Motor neuron (in vitro differentiated cells): ENCODE results near the gene HERPUD2. TPM values are rescaled to one million over a fixed set of nuclear protein-coding genes. Genes with fewer than 3 reads are reported as not detected.
"Not testable (repeated sequence)": the region's sequence is repeated elsewhere in the genome, so short reads cannot be mapped to it uniquely, and the experiment has no call there.

ENCODE experiments used
- ATAC-seq, 8 experiments: fragments of 200-7000 bp; cut with Tn5 transposase; replicated peaks in 6 of 8; 2 replicates each; pipeline ENCODE4 v1.8.0; 2021; ENCODE audit warnings: mild to moderate bottlenecking in 8 of 8, moderate library complexity in 8 of 8
- H3K27ac ChIP-seq, 2 donors: fragments of 250-450 bp; sonication (Bioruptor Pico); 2 replicates each; pipeline ENCODE4 v1.9.0; 2021; ENCODE audit warnings: antibody characterized with exemption in 2 of 2, mild to moderate bottlenecking in 2 of 2, moderate library complexity in 1 of 2
- H3K4me1 ChIP-seq, 2 donors: fragments of 250-450 bp; sonication (Bioruptor Pico); replicated peaks in 1 of 2; 2 replicates each; pipeline ENCODE4 v1.6.1; 2021; ENCODE audit warnings: antibody characterized with exemption in 2 of 2, mild to moderate bottlenecking in 2 of 2, moderate library complexity in 1 of 2
- H3K4me3 ChIP-seq, 5 donors: fragments of 250-450 bp; sonication (Bioruptor Pico); 2 replicates each; pipeline ENCODE4 v1.9.0; 2021; ENCODE audit warnings: antibody characterized with exemption in 5 of 5, mild to moderate bottlenecking in 5 of 5, moderate library complexity in 4 of 5
- WGBS, 10 experiments: fragments of 450-650 bp; shearing (Covaris generic); methylation state at CpG; one replicate each; pipeline ENCODE4 v1.0.0; 2022; 5-methylcytosine and 5-hydroxymethylcytosine counted together
- in situ Hi-C, 9 experiments: fragments of 400-800 bp; cut with MboI; loops; one replicate each; pipeline ENCODE4 v1.15.0; 2021; ENCODE audit warnings: low sequenced_read_pairs in 9 of 9, low pct_unique_long_range_greater_than_20kb in 2 of 9; ENCODE audit not compliant: unreplicated experiment in 9 of 9
- total RNA-seq, 8 experiments: library from RNA; unstranded; fragments of 300-600 nt; gene quantifications; 2 replicates each; pipeline versions ENCODE4 v1.2.3 to v1.2.4, GENCODE V29; 2022

HERPUD2 gene
- total RNA-seq, 8 experiments from 2014 or later: 13.4 to 25.6 (median 15.4) TPM

DNA sequence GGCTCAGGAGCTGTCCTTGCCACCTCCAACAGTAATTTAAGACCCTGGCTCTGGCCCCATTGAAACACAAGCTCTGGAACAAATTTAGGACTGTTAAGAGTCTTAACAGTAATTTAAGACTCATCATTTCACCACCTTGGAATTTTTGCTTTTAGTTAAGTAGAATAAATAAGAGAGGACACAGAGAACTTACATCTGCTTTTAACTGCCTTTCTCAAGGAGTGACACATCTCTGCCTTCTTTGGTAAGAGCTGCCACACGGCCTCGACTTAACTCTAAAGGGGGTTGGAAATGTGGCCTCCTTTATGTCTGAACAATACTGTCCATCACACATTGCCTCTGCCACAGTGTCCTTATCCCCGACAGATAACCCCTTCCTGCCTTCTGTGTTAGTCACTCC is 77.9 kb downstream of the HERPUD2 start:
- Histone ChIP-seq H3K27ac (no peak overlapping the region), H3K4me3 (no peak overlapping the region), H3K4me1 (no peaks in the 10 kb centered on the region)
- ATAC-seq: no peak
- in situ Hi-C loops: no loop called here
- 33 to 100% (median 51%) methylated on average over 1 to 3 of the region's 3 CpGs; no CpG with 5 or more reads in 4 of the 10 experiments for WGBS, 10 experiments

DNA sequence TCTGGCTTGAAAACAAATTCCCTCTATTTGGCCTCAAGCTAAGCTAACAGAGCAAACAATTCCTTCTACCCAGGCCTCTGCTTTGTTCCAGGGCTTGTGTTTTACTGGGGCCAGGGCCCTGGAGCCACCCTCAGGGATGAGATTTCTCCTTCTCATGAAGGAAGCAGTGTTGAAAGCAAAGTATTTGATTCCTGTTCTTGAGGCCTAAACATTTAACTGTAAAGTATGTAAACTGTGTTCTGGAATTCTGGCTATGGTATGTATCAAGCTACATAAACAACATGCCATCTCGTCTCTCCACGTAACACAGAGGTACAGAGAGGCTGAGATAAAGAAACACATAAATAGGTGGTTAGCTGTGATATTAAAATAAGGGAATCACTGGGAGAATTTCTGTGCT is 81.8 kb downstream of the HERPUD2 start:
- ATAC-seq: no peak
- no peak overlapping the region for H3K4me3 ChIP-seq
- WGBS, 10 experiments: 60 to 100% (median 90%) methylated on average over 1 to 2 of the region's 2 CpGs; no CpG with 5 or more reads in 5 of the 10 experiments
- no peaks in the 10 kb centered on the region for H3K4me1 ChIP-seq
- in situ Hi-C loops: no loop called here
- H3K27ac ChIP-seq: no peak overlapping the region

DNA sequence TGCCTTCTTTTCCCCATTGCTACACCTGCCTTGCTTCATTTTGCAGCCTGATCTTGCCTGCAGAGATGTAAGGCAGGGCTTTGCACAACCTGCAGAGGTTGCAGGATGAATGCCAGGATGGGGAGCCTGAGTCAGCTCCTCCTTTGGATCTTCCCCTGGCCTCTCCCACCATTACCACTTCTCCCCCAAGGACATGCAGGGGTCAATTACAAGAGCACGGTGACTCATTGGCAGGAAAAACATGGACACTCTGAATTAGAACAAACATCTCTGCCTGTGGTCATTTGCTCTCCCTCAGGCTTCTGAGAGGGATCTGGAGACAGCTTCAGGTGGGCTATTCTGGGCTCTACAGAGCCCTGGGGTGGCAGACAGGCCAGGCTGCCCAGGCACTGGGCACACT is 89.2 kb downstream of the HERPUD2 start:
- ATAC-seq: peak in 3 of 8 experiments; percentile 13 to 85 (median 66)
- WGBS, 10 experiments: 0 to 71% methylated on average over 1 of the region's 1 CpG; no CpG with 5 or more reads in 8 of the 10 experiments
- in situ Hi-C loops: no loop called here

DNA sequence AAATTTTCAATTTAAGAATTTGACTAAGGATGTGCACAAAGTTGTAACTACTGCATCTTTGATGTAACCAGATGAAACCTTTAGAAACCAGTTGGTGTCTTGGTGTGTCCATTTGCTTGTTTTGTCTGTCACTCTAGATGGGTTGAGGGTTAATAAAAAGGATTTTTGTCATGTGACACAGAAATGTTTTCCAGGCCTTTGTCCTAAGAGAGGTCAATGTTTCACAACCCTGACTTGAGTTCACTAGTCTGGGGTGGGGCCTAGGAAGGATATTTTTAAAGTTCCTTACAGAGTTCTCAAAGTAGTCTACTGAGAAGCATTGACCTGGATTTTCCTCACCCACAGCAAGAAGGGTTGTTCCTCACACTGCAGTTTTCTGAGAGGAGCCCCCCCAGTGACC is 90.3 kb downstream of the HERPUD2 start:
- H3K4me1 ChIP-seq: no peaks in the 10 kb centered on the region
- no peak overlapping the region for H3K4me3 ChIP-seq
- in situ Hi-C loops: no loop called here
- no peak overlapping the region for H3K27ac ChIP-seq
- no peak for ATAC-seq

More for the DNA sequence above, 89.2 kb downstream of the HERPUD2 start:
- no peaks in the 10 kb centered on the region for H3K4me1 ChIP-seq
- no peak overlapping the region for H3K27ac ChIP-seq
- H3K4me3 ChIP-seq: no peak overlapping the region

DNA sequence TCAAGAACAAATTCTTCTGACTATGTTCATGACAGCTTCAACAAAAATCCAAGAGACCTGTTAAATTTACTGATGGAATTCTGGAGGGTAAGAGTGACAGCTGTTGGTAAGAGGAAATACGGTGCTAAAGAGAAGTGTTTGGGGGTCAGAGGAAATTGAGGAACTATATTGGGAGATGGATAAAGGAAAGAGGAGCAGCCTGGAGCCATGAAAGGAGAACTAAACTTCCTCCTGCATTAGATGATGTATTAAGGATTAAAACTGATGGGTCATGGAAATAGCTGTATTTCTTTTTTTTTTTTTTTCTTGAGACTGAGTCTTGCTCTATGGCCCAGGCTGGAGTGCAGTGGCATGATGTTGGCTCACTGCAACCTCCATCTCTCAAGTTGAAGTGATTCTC is 95.3 kb downstream of the HERPUD2 start:
- no peaks in the 10 kb centered on the region for H3K4me1 ChIP-seq
- no peak overlapping the region for H3K27ac ChIP-seq
- WGBS, 10 experiments: 71 to 100% (median 88%) methylated on average over 1 of the region's 1 CpG; no CpG with 5 or more reads in 5 of the 10 experiments
- ATAC-seq: no peak
- no peak overlapping the region for H3K4me3 ChIP-seq
- in situ Hi-C loops: no loop called here

DNA sequence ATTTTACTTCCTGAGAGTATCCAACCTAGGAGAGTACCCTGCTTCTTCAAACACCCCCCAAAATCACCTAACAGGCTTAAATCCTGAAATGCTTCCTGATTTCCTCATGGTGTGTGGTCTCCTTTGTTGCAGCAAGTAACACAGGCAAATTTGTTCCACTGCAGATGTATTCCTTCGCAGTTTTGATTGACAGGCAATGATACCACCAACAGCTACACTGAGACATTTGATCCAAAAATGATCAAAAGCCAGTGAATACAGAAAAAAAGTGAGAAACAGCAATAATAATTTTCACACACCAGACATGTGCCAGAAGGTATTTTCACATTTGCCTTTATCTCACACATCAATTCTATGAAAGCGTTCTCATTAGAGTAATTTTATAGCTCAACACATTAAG is 95.9 kb downstream of the HERPUD2 start:
- no peak overlapping the region for H3K27ac ChIP-seq
- no peak overlapping the region for H3K4me3 ChIP-seq
- ATAC-seq: no peak
- no peaks in the 10 kb centered on the region for H3K4me1 ChIP-seq
- in situ Hi-C loops: no loop called here
- WGBS, 10 experiments: 50 to 100% (median 72%) methylated on average over 1 to 2 of the region's 2 CpGs; no CpG with 5 or more reads in 2 of the 10 experiments

DNA sequence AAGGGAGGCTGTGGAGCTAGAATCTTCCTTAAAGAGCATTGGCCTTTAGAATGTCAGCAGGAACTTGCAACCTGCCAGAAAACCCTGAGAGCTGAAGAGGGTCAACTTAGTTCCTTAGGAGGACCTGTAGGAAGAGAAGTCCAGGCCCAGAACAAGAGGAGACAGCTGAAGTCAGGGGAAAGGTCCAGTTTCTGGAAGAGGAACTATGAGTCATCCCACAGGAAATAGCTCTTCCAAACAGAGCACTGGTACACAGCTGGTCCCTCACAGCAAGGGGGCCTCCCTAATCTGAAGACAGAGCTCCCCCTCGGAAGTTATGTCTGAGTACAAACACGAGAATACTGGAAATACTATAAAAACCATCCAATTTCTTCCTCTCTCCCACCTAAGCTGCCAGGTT is 98.9 kb downstream of the HERPUD2 start:
- Histone ChIP-seq H3K4me3 (no peak overlapping the region), H3K4me1 (no peaks in the 10 kb centered on the region), H3K27ac (no peak overlapping the region)
- in situ Hi-C loops: no loop called here
- WGBS, 10 experiments: 7 to 94% (median 75%) methylated on average over 2 of the region's 2 CpGs; no CpG with 5 or more reads in 3 of the 10 experiments
- peak in 2 of 8 experiments; percentile 51 to 65 for ATAC-seq

DNA sequence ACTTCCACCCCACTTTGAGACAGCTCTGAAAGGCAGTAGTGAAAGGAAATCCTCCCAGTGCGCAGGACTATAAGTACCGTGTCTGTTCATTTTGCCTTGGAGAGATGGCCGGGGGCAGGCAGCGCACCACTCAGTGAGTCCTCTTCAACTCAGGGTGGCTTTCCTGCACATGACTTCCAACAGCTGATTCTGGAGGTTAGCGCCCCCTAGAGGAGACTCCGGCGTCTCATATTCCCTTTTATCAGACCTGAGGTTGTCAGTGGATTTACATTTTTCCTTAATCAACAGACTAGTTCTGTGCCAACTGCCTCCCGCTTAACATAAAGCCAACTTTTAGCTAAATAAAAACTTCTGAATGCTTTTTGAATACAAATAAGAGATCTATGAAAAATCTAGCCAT is 101.0 kb downstream of the HERPUD2 start:
- in situ Hi-C loops: no loop called here
- H3K4me1 ChIP-seq: no peaks in the 10 kb centered on the region
- no peak overlapping the region for H3K4me3 ChIP-seq
- 0 to 100% (median 87%) methylated on average over 1 to 5 of the region's 8 CpGs; no CpG with 5 or more reads in 2 of the 10 experiments for WGBS, 10 experiments
- no peak overlapping the region for H3K27ac ChIP-seq
- ATAC-seq: peak in 1 of 8 experiments; percentile 48

DNA sequence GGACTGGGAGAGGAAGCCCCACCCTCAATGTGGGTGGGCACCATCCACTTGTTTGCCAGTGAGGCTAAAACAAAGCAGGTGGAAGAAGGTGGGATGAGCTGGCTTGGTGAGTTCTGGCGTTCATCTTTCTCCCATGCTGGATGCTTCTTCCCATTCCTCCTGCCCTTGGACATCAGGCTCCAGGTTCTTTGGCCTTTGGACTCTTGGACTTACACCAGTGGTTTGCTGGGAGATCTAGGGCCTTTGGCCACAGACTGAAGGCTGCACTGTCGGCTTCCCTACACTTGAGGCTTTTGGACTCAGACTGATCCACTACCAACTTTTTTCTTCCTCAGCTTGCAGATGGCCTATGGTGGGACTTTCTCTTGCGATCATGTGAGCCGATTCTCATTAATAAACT is 106.3 kb downstream of the HERPUD2 start:
- Histone ChIP-seq H3K27ac (no peak overlapping the region), H3K4me1 (no peaks in the 10 kb centered on the region), H3K4me3 (no peak overlapping the region)
- in situ Hi-C loops: no loop called here
- WGBS, 10 experiments: 53 to 100% (median 92%) methylated on average over 2 to 3 of the region's 4 CpGs; no CpG with 5 or more reads in 3 of the 10 experiments
- peak in 1 of 8 experiments; percentile 31 for ATAC-seq

DNA sequence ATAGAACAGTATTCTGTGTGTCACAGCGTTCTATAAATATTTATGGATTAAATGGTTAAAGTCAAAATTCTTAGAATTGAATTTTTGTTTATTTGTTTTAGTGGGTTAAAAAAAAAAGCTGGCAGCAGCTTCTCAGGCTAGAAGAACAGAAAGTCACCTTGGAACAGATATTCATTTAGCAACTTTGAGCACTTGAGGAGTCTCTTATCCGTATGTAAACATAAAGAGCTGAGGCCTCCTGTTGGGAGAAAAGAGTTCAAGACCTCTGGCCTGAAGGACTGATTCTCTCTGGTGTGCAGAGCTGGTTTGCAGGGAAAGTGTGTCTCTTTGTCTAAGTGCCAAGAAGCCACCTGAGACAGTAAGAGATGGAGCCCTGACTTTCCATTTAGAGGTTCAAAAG is 109.9 kb downstream of the HERPUD2 start:
- 36 to 100% (median 74%) methylated on average over 1 to 2 of the region's 2 CpGs for WGBS, 10 experiments
- in situ Hi-C loops: no loop called here
- ATAC-seq: no peak
- no peak overlapping the region for H3K27ac ChIP-seq
- no peak overlapping the region for H3K4me3 ChIP-seq
- H3K4me1 ChIP-seq: no peaks in the 10 kb centered on the region

DNA sequence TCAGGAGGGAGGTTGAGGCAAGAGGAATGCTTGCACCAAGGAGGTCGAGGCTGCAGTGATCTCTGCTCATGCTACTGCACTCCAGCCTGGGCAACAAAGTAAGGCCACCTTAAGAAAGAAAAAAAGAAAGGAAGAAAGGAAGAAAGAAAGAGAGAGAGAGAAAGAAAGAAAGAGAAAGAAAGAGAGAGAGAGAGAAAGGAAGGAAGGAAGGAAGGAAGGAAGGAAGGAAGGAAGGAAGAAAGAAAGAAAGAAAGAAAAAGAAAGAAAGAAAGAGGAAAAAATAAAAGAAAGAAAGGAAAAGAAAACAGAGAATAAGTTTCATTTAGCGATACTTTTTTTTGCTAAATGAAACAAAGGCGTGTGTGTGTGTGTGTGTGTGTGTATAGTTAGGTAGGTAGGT is 110.4 kb downstream of the HERPUD2 start:
- H3K4me3 ChIP-seq, H3K4me1 ChIP-seq, H3K27ac ChIP-seq, ATAC-seq, in situ Hi-C loops: not testable (repeated sequence)
- WGBS, 10 experiments: 33 to 100% (median 60%) methylated on average over 1 to 3 of the region's 3 CpGs; no CpG with 5 or more reads in 1 of the 10 experiments

Other genes with a start within 250 kb of the HERPUD2 start
- 100 to 1,000 TPM; 152 to 403 (median 227) TPM for gene SEPTIN7, start 105.9 kb upstream of the HERPUD2 start, total RNA-seq